ENCODE data around the gene PRIM2. TPM values are rescaled to one million over a fixed set of nuclear protein-coding genes. Genes with fewer than 3 reads are reported as not detected.
A peak's percentile ranks its signal among the peaks of the same experiment; 100 is the strongest.
"Not testable (repeated sequence)": the region's sequence is repeated elsewhere in the genome, so short reads cannot be mapped to it uniquely, and the experiment has no call there.

The PRIM2 gene
- total and polyA plus RNA-seq, 8 donors: 4.9 to 126 (median 14.6) TPM; not detected in 1

DNA sequence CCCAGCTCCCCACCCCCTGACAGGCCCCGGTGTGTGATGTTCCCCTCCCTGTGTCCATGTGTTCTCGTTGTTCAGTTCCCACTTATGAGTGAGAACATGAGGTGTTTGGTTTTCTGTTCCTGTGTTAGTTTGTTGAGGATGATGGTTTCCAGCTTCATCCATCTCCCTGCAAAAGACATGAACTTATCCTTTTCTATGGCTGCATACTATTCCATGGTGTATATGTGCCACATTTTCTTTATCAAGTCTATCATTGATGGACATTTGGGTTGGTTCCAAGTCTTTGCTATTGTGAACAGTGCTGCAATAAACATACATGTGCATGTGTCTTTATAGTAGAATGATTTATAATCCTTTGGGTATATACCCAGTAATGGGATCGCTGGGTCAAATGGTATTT lies 148.5 kb downstream of the PRIM2 start:
- 96 to 100% (median 98%) methylated on average over 3 of the region's 3 CpGs for WGBS, 5 donors
- H3K9me3 ChIP-seq; DNase-seq; H3K36me3 ChIP-seq; H3K27ac ChIP-seq; H3K4me1 ChIP-seq; H3K4me3 ChIP-seq; H3K27me3 ChIP-seq; intact Hi-C loops (cut with DNase I; ENCODE audit: low total_unique reads): not testable (repeated sequence)

- 52 to 65% (median 62%) methylated on average over 3 of the region's 3 CpGs for WGBS, 5 donors
- intact Hi-C loops (cut with DNase I; ENCODE audit: low total_unique reads): no loop called here
- H3K4me1 ChIP-seq: peaks cover 0 to 18% (median 5%) of the 10 kb centered on the region in 4 donors
- H3K4me3 ChIP-seq: no peak overlapping the region
- H3K36me3 ChIP-seq: no peaks in the 10 kb centered on the region
- DNase-seq: no peak
- H3K27ac ChIP-seq: no peak overlapping the region
- no peaks in the 10 kb centered on the region for H3K27me3 ChIP-seq
- no peak for TF ChIP-seq CTCF (IDR thresholded peaks at IDR 0.05)
- TF ChIP-seq POLR2AphosphoS5 (IDR thresholded peaks at IDR 0.05): no peak
- TF ChIP-seq POLR2A (IDR thresholded peaks at IDR 0.05): no peak
- no peak for TF ChIP-seq EP300 (IDR thresholded peaks at IDR 0.05)
- H3K9me3 ChIP-seq: no peaks in the 10 kb centered on the region
These were observed 151.6 kb downstream of the PRIM2 start for GRCh38 chr6:57469072-57469471.

- WGBS, 5 donors: 45 to 62% (median 50%) methylated on average over 1 to 4 of the region's 4 CpGs
- H3K9me3 ChIP-seq; H3K27me3 ChIP-seq; H3K27ac ChIP-seq; H3K36me3 ChIP-seq; DNase-seq; intact Hi-C loops (cut with DNase I; ENCODE audit: low total_unique reads); H3K4me3 ChIP-seq: not testable (repeated sequence)
- peaks cover 0 to 18% (median 5%) of the 10 kb centered on the region in 4 donors for H3K4me1 ChIP-seq
These were observed 152.7 kb downstream of the PRIM2 start for GRCh38 chr6:57470148-57470547.

DNA sequence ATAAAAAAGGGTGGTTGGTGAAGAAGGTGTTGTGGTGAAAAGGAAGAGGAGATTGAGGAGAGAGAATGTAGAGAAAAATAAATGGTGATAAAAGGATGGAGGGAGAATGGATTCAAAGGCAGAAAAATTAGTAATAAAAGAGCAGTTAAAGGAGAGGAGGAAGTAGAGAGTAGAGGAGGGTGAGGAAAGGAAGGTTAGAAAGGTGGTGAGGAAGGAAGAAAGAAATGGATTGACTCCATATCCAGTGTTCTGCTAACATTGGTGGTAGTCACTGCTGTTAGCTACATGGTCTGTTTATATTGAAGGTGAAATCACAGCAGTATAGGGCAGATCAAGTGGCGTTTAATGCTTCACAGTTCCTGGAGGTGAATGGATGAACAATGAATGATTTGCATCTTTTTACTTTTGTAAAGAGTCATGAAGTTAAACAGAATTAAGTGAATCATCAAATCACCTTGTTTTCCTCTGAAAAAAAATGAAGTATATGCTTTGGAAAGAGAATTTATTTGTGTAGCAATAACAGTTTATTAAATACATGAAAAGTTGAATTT lies 154.0 kb downstream of the PRIM2 start:
- 68 to 81% (median 77%) methylated on average over 1 of the region's 1 CpG for WGBS, 5 donors

GRCh38 chr6:57472861-57473362 lies 155.5 kb downstream of the PRIM2 start:
- H3K9me3 ChIP-seq; H3K27me3 ChIP-seq; H3K4me3 ChIP-seq; H3K36me3 ChIP-seq; intact Hi-C loops (cut with DNase I; ENCODE audit: low total_unique reads): not testable (repeated sequence)
- 43 to 59% (median 49%) methylated on average over 3 of the region's 3 CpGs for WGBS, 5 donors
- peak in 1 of 2 donors; percentile 64 for DNase-seq
- H3K4me1 ChIP-seq: peaks cover 0 to 18% (median 5%) of the 10 kb centered on the region in 4 donors
- H3K27ac ChIP-seq: peak overlapping the region in 1 of 5 donors; percentile 20

More for the DNA sequence above, 154.0 kb downstream of the PRIM2 start:
- H3K4me1 ChIP-seq: peaks cover 0 to 18% (median 5%) of the 10 kb centered on the region in 4 donors
- H3K36me3 ChIP-seq; H3K4me3 ChIP-seq; intact Hi-C loops (cut with DNase I; ENCODE audit: low total_unique reads); DNase-seq; H3K27ac ChIP-seq; H3K27me3 ChIP-seq; H3K9me3 ChIP-seq: not testable (repeated sequence)

- H3K9me3 ChIP-seq; H3K27ac ChIP-seq; H3K36me3 ChIP-seq; DNase-seq; H3K27me3 ChIP-seq; intact Hi-C loops (cut with DNase I; ENCODE audit: low total_unique reads); H3K4me3 ChIP-seq: not testable (repeated sequence)
- 87 to 96% (median 93%) methylated on average over 6 of the region's 6 CpGs for WGBS, 5 donors
- H3K4me1 ChIP-seq: peaks cover 0 to 13% (median 5%) of the 10 kb centered on the region in 4 donors
These were observed 157.5 kb downstream of the PRIM2 start for GRCh38 chr6:57474862-57475475.

DNA sequence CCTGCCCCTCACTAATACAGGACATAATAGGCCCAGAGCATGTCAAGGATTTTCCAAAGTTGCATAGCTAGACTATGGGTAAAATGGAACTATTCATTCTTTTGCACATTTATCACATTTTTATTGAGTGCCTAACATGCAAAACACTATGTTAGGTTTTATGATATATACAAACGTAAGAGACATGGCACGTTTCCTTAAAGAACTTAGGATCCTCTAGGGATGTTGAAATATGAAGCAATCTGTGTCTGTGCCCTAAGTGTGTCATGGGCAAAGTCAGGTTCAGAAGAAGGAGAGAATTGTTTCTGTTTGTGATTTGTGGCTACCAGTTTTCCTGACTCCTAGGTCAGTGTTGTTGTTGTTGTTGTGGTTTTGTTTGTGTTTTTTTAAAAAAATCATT lies 158.2 kb downstream of the PRIM2 start:
- H3K9me3 ChIP-seq; H3K4me3 ChIP-seq; H3K27me3 ChIP-seq; H3K27ac ChIP-seq; intact Hi-C loops (cut with DNase I; ENCODE audit: low total_unique reads); DNase-seq; H3K36me3 ChIP-seq: not testable (repeated sequence)
- peaks cover 0 to 13% (median 5%) of the 10 kb centered on the region in 4 donors for H3K4me1 ChIP-seq
- WGBS, 5 donors: 85 to 93% (median 88%) methylated on average over 2 of the region's 2 CpGs

GRCh38 chr6:57480194-57480593 lies 162.8 kb downstream of the PRIM2 start:
- H3K27ac ChIP-seq; H3K27me3 ChIP-seq; H3K9me3 ChIP-seq; DNase-seq; H3K4me1 ChIP-seq; intact Hi-C loops (cut with DNase I; ENCODE audit: low total_unique reads); H3K36me3 ChIP-seq; H3K4me3 ChIP-seq: not testable (repeated sequence)

DNA sequence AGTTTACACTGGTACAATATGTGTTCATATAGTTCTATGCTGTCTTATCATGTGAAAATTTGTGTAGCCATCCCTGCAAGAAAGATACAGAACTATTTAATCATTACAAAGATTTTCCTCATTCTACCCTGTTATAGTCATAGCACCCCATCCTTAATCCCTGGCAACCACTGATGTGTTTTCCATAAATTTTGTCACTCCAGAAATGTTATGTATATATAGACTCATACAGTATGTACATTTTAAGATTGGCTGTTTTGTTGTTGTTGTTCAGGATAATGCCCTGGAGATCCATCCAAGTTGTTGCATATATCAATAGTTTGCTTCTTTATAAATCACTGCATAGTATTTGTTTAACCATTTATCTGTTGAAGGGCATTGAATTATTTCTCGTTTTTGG lies 163.7 kb downstream of the PRIM2 start:
- H3K27me3 ChIP-seq; intact Hi-C loops (cut with DNase I; ENCODE audit: low total_unique reads); H3K4me1 ChIP-seq; H3K9me3 ChIP-seq; DNase-seq; H3K27ac ChIP-seq; H3K36me3 ChIP-seq; H3K4me3 ChIP-seq: not testable (repeated sequence)
- 71 to 89% (median 79%) methylated on average over 1 of the region's 1 CpG for WGBS, 5 donors

- H3K9me3 ChIP-seq; H3K4me3 ChIP-seq; DNase-seq; H3K27me3 ChIP-seq; H3K36me3 ChIP-seq; intact Hi-C loops (cut with DNase I; ENCODE audit: low total_unique reads); H3K27ac ChIP-seq; H3K4me1 ChIP-seq: not testable (repeated sequence)
- 72 to 84% (median 78%) methylated on average over 4 of the region's 4 CpGs for WGBS, 5 donors
These were observed 165.0 kb downstream of the PRIM2 start for GRCh38 chr6:57482471-57482870.
